ENCODE results near the gene AGBL3. TPM values are rescaled to one million over a fixed set of nuclear protein-coding genes. Genes with fewer than 3 reads are reported as not detected.

AGBL3 gene
- total and polyA plus RNA-seq, 7 experiments from 2014 or later: 0.51 to 6.6 (median 2.9) TPM

GRCh38 chr7:135158874-135159273 lies 172.6 kb downstream of the AGBL3 start:
- no peak for DNase-seq
- H3K27ac ChIP-seq (ENCODE audit: low read depth, low read length): no peak overlapping the region
- peaks cover 0 to 19% (median under 1%) of the 10 kb centered on the region in 3 experiments for H3K36me3 ChIP-seq (ENCODE audit: control insufficient read depth in 2 of 3, insufficient read depth in 3 of 3, low read length in 3 of 3)
- peaks cover 11 to 24% of the 10 kb centered on the region in 2 donors for H3K4me1 ChIP-seq (ENCODE audit: control insufficient read depth in 2 of 2, insufficient read depth in 2 of 2, low read length in 2 of 2)
- intact Hi-C loops (cut with micrococcal nuclease): loop anchor here in 1 of 2 donors (1.0 kb wide), 1 partner anchor 12 kb away; no protein-coding TSS in a partner anchor
- Mint-ChIP-seq H3K27ac (peak overlapping the region in 6 of 9 donors; percentile 33 to 81 (median 66)), H3K36me3 (peaks cover 50 to 89% (median 82%) of the 10 kb centered on the region in 5 donors), H3K4me1 (peaks cover 45 to 66% (median 58%) of the 10 kb centered on the region in 7 donors), H3K9me3 (peaks cover 11 to 53% (median 30%) of the 10 kb centered on the region in 11 donors), H3K4me3 (peak overlapping the region in 2 of 10 donors; percentile 11 to 46), H3K27me3 (no peaks in the 10 kb centered on the region)
- ATAC-seq: no peak
- H3K4me3 ChIP-seq (ENCODE audit: low read length): no peak overlapping the region
- ChIA-PET CTCF (interaction anchor here (0.6 kb wide), 1 partner anchor 231 kb away, joined by 3 read pairs; no protein-coding TSS in a partner anchor), POLR2A (interaction anchor here (1.1 to 3.2 kb wide), 3 partner anchors 11 to 518 kb away, joined by 3 to 28 read pairs (median 10); partner anchors contain the start of genes CYREN and TMEM140)
- H3K27me3 ChIP-seq (ENCODE audit: control insufficient read depth in 2 of 2, insufficient read depth in 2 of 2, low read length in 2 of 2): no peaks in the 10 kb centered on the region
- peaks cover 0 to 38% (median 9%) of the 10 kb centered on the region in 3 experiments for H3K9me3 ChIP-seq (ENCODE audit: control insufficient read depth in 2 of 3, low read length in 3 of 3)

GRCh38 chr7:135159359-135160085 lies 173.2 kb downstream of the AGBL3 start:
- H3K36me3 ChIP-seq (ENCODE audit: control insufficient read depth in 2 of 3, insufficient read depth in 3 of 3, low read length in 3 of 3): peaks cover 0 to 25% (median 4%) of the 10 kb centered on the region in 3 experiments
- peaks cover 11 to 24% of the 10 kb centered on the region in 2 donors for H3K4me1 ChIP-seq (ENCODE audit: control insufficient read depth in 2 of 2, insufficient read depth in 2 of 2, low read length in 2 of 2)
- H3K27ac Mint-ChIP-seq: peak overlapping the region in 7 of 9 donors; percentile 33 to 88 (median 70)
- H3K9me3 ChIP-seq (ENCODE audit: control insufficient read depth in 2 of 3, low read length in 3 of 3): peaks cover 0 to 38% (median 9%) of the 10 kb centered on the region in 3 experiments
- DNase-seq (no peak), ATAC-seq (no peak)
- H3K4me3 ChIP-seq (ENCODE audit: low read length): no peak overlapping the region
- H3K27me3 Mint-ChIP-seq: no peaks in the 10 kb centered on the region
- POLR2A ChIA-PET: interaction anchor here (0.6 to 12.9 kb wide), 6 partner anchors 11 to 171 kb away, joined by 3 to 183 read pairs (median 10); partner anchors contain the start of genes CYREN and TMEM140
- peaks cover 10 to 47% (median 24%) of the 10 kb centered on the region in 11 donors for H3K9me3 Mint-ChIP-seq
- H3K27me3 ChIP-seq (ENCODE audit: control insufficient read depth in 2 of 2, insufficient read depth in 2 of 2, low read length in 2 of 2): no peaks in the 10 kb centered on the region
- CTCF ChIA-PET: interaction anchor here (1.2 kb wide), 1 partner anchor 9 kb away, joined by 4 read pairs; no protein-coding TSS in a partner anchor
- H3K36me3 Mint-ChIP-seq: peaks cover 43 to 89% (median 80%) of the 10 kb centered on the region in 5 donors
- intact Hi-C loops (cut with micrococcal nuclease): loop anchor here (1.0 kb wide), 3 partner anchors 10 to 12 kb away; partner anchors contain the start of gene TMEM140 (in 1 of the 2)
- H3K27ac ChIP-seq (ENCODE audit: low read depth, low read length): no peak overlapping the region
- peak overlapping the region in 3 of 10 donors; percentile 5 to 46 (median 23) for H3K4me3 Mint-ChIP-seq
- peaks cover 41 to 66% (median 55%) of the 10 kb centered on the region in 7 donors for H3K4me1 Mint-ChIP-seq

GRCh38 chr7:135160098-135160857 lies 174.0 kb downstream of the AGBL3 start:
- Mint-ChIP-seq H3K4me1 (peaks cover 35 to 58% (median 48%) of the 10 kb centered on the region in 7 donors), H3K36me3 (peaks cover 37 to 88% (median 76%) of the 10 kb centered on the region in 5 donors), H3K4me3 (peak overlapping the region in 4 of 10 donors; percentile 6 to 47 (median 42)), H3K9me3 (peaks cover 10 to 39% (median 20%) of the 10 kb centered on the region in 11 donors), H3K27ac (peak overlapping the region; percentile 33 to 88 (median 68)), H3K27me3 (no peaks in the 10 kb centered on the region)
- Histone ChIP-seq H3K27me3 (ENCODE audit: control insufficient read depth in 2 of 2, insufficient read depth in 2 of 2, low read length in 2 of 2) (no peaks in the 10 kb centered on the region), H3K9me3 (ENCODE audit: control insufficient read depth in 2 of 3, low read length in 3 of 3) (peaks cover 0 to 31% (median 7%) of the 10 kb centered on the region in 3 experiments), H3K4me1 (ENCODE audit: control insufficient read depth in 2 of 2, insufficient read depth in 2 of 2, low read length in 2 of 2) (peaks cover 11 to 24% of the 10 kb centered on the region in 2 donors), H3K4me3 (ENCODE audit: low read length) (no peak overlapping the region), H3K27ac (ENCODE audit: low read depth, low read length) (no peak overlapping the region), H3K36me3 (ENCODE audit: control insufficient read depth in 2 of 3, insufficient read depth in 3 of 3, low read length in 3 of 3) (peaks cover 0 to 33% (median 10%) of the 10 kb centered on the region in 3 experiments)
- intact Hi-C loops (cut with micrococcal nuclease): loop anchor here in 1 of 2 donors (1.0 kb wide), 2 partner anchors 9 to 12 kb away; partner anchors contain the start of gene TMEM140
- POLR2A ChIA-PET: interaction anchor here (0.6 to 12.9 kb wide), 5 partner anchors 10 to 493 kb away, joined by 3 to 183 read pairs (median 3); partner anchors contain the start of genes CYREN and TMEM140
- ATAC-seq (peak; percentile 28), DNase-seq (no peak)
- CTCF ChIA-PET: interaction anchor here (0.8 to 1.4 kb wide), 5 partner anchors 9 to 13 kb away, joined by 4 read pairs; partner anchors contain the start of gene CYREN

GRCh38 chr7:135160858-135161653 lies 174.7 kb downstream of the AGBL3 start:
- intact Hi-C loops (cut with micrococcal nuclease): loop anchor here (1.0 kb wide), 2 partner anchors 8 to 13 kb away; partner anchors contain the start of gene TMEM140 (in 1 of the 2)
- peaks cover 0 to 40% (median 10%) of the 10 kb centered on the region in 3 experiments for H3K36me3 ChIP-seq (ENCODE audit: control insufficient read depth in 2 of 3, insufficient read depth in 3 of 3, low read length in 3 of 3)
- ATAC-seq (peak; percentile 33), DNase-seq (no peak)
- peaks cover 34 to 81% (median 76%) of the 10 kb centered on the region in 5 donors for H3K36me3 Mint-ChIP-seq
- no peaks in the 10 kb centered on the region for H3K27me3 Mint-ChIP-seq
- no peak overlapping the region for H3K27ac ChIP-seq (ENCODE audit: low read depth, low read length)
- peaks cover 11 to 24% of the 10 kb centered on the region in 2 donors for H3K4me1 ChIP-seq (ENCODE audit: control insufficient read depth in 2 of 2, insufficient read depth in 2 of 2, low read length in 2 of 2)
- H3K4me1 Mint-ChIP-seq: peaks cover 35 to 61% (median 47%) of the 10 kb centered on the region in 7 donors
- ChIA-PET CTCF (interaction anchor here (0.8 to 1.4 kb wide), 4 partner anchors 9 to 14 kb away, joined by 4 read pairs; partner anchors contain the start of gene CYREN), POLR2A (interaction anchor here (1.0 to 12.9 kb wide), 4 partner anchors 9 to 494 kb away, joined by 3 to 183 read pairs (median 6); partner anchors contain the start of genes CYREN and TMEM140)
- H3K9me3 ChIP-seq (ENCODE audit: control insufficient read depth in 2 of 3, low read length in 3 of 3): peaks cover 0 to 24% (median 0%) of the 10 kb centered on the region in 3 experiments
- H3K4me3 ChIP-seq (ENCODE audit: low read length): no peak overlapping the region
- H3K9me3 Mint-ChIP-seq: peaks cover 8 to 32% (median 16%) of the 10 kb centered on the region in 11 donors
- no peak overlapping the region for H3K4me3 Mint-ChIP-seq
- H3K27me3 ChIP-seq (ENCODE audit: control insufficient read depth in 2 of 2, insufficient read depth in 2 of 2, low read length in 2 of 2): no peaks in the 10 kb centered on the region
- peak overlapping the region; percentile 33 to 88 (median 68) for H3K27ac Mint-ChIP-seq

GRCh38 chr7:135161669-135162068 lies 175.4 kb downstream of the AGBL3 start:
- Mint-ChIP-seq H3K36me3 (peaks cover 28 to 81% (median 70%) of the 10 kb centered on the region in 5 donors), H3K4me3 (peak overlapping the region in 1 of 10 donors; percentile 39), H3K4me1 (peaks cover 34 to 67% (median 51%) of the 10 kb centered on the region in 7 donors), H3K9me3 (peaks cover 4 to 25% (median 12%) of the 10 kb centered on the region in 11 donors), H3K27me3 (no peaks in the 10 kb centered on the region), H3K27ac (peak overlapping the region in 7 of 9 donors; percentile 38 to 93 (median 82))
- Histone ChIP-seq H3K27me3 (ENCODE audit: control insufficient read depth in 2 of 2, insufficient read depth in 2 of 2, low read length in 2 of 2) (no peaks in the 10 kb centered on the region), H3K9me3 (ENCODE audit: control insufficient read depth in 2 of 3, low read length in 3 of 3) (peaks cover 0 to 17% (median 0%) of the 10 kb centered on the region in 3 experiments), H3K4me3 (ENCODE audit: low read length) (no peak overlapping the region), H3K4me1 (ENCODE audit: control insufficient read depth in 2 of 2, insufficient read depth in 2 of 2, low read length in 2 of 2) (peaks cover 11 to 24% of the 10 kb centered on the region in 2 donors), H3K36me3 (ENCODE audit: control insufficient read depth in 2 of 3, insufficient read depth in 3 of 3, low read length in 3 of 3) (peaks cover 0 to 46% (median 10%) of the 10 kb centered on the region in 3 experiments), H3K27ac (ENCODE audit: low read depth, low read length) (no peak overlapping the region)
- ATAC-seq: no peak
- ChIA-PET CTCF (no interaction called here), POLR2A (interaction anchor here (1.2 to 12.9 kb wide), 3 partner anchors 9 to 495 kb away, joined by 3 to 183 read pairs (median 10); partner anchors contain the start of genes CYREN and TMEM140)
- DNase-seq: no peak
- intact Hi-C loops (cut with micrococcal nuclease): loop anchor here in 1 of 2 donors (1.0 kb wide), 1 partner anchor 8 kb away; no protein-coding TSS in a partner anchor
